Transverse colon (tissue), 3 donors: ENCODE results near the gene ACTR3.

Experiments
- EP300 ChIP-seq: sonication (generic); formaldehyde crosslinking; IDR thresholded peaks from one replicate; pipeline ENCODE4 v1.6.1; 2017; ENCODE audit warnings: antibody characterized with exemption, low read depth
- TF ChIP-seq, protein P1 (sequence below), 5 experiments: fragments of 200-600 bp in 3 of 5; fragments of 450-650 bp in 2 of 5; sonication (generic) in 3 of 5; IDR thresholded peaks; 1 replicate in 2 of 5; 2 replicates in 3 of 5; pipeline ENCODE4 v1.5.1; 2016 to 2017; ENCODE audit warnings: antibody characterized with exemption in 5 of 5, inconsistent platforms in 3 of 5, mild to moderate bottlenecking in 2 of 5, moderate library complexity in 1 of 5

DNA sequence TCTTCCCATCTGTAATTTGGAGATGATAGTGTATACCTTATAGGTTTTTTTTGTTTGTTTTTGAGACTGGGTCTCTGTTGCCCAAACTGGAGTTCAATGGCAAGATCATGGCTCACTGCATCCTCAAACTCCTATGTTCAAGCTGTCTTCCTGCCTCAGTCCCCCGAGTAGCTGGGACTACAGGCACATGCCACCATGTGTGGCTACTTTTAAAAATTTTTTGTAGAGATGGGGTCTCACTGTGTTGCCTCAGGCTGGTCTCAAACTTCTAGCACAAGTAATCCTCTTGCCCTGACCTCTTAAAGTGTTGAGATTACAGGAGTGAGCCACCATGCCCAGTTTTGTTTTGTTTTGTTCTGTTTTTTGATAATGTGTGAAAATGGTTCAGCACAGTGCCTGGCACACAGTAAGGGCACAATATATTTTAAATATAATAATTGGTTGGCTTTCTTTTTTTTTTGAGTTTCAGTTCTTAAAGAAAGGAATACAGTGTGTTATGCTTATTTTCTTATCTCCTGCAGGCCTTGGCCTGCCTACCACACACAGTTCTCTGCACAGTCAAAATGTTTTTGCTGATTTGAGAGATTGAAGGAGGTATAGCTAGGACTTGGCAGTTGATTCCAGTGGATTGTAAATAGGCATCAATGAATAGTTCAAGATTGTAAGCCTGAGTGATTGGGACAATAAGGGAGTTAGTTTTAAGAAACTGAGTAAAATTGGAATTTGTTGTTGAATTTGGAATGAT is 6.1 kb downstream of the ACTR3 start:
- TF ChIP-seq, protein P1, sequence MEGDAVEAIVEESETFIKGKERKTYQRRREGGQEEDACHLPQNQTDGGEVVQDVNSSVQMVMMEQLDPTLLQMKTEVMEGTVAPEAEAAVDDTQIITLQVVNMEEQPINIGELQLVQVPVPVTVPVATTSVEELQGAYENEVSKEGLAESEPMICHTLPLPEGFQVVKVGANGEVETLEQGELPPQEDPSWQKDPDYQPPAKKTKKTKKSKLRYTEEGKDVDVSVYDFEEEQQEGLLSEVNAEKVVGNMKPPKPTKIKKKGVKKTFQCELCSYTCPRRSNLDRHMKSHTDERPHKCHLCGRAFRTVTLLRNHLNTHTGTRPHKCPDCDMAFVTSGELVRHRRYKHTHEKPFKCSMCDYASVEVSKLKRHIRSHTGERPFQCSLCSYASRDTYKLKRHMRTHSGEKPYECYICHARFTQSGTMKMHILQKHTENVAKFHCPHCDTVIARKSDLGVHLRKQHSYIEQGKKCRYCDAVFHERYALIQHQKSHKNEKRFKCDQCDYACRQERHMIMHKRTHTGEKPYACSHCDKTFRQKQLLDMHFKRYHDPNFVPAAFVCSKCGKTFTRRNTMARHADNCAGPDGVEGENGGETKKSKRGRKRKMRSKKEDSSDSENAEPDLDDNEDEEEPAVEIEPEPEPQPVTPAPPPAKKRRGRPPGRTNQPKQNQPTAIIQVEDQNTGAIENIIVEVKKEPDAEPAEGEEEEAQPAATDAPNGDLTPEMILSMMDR (IDR thresholded peaks at IDR 0.05) = no peak
- TF ChIP-seq EP300 = no peak
